Measurements from ENCODE around the gene GMCL1. TPM values are rescaled to one million over a fixed set of nuclear protein-coding genes. Genes with fewer than 3 reads are reported as not detected.

The GMCL1 gene
- total RNA-seq, 6 donors from 2014 or later = 11.9 to 23.1 (median 17.5) TPM

GRCh38 chr2:69815717-69816116, 13.7 kb upstream of the GMCL1 start:
- no peaks in the 10 kb centered on the region for H3K27me3 ChIP-seq
- ATAC-seq (ENCODE audit: low FRiP score in 2 of 2) (no peak), DNase-seq (no peak)
- WGBS, 2 donors = 75 to 92% methylated on average over 1 of the region's 1 CpG
- H3K9me3 ChIP-seq = no peaks in the 10 kb centered on the region
- no peak for TF ChIP-seq CTCF (IDR thresholded peaks at IDR 0.05)
- no peak for TF ChIP-seq EP300 (IDR thresholded peaks at IDR 0.05)
- no peak for TF ChIP-seq POLR2AphosphoS5 (IDR thresholded peaks at IDR 0.05)
- H3K4me3 ChIP-seq = no peak overlapping the region
- peaks cover 0 to 10% (median 3%) of the 10 kb centered on the region in 4 donors for H3K4me1 ChIP-seq
- H3K27ac ChIP-seq = no peak overlapping the region
- peaks cover 14 to 50% (median 26%) of the 10 kb centered on the region in 4 donors for H3K36me3 ChIP-seq

- ATAC-seq (ENCODE audit: low FRiP score in 2 of 2) (peak; percentile 77 to 89), DNase-seq (peak in 1 of 2 donors; percentile 75)
- peaks cover 0 to 10% (median 3%) of the 10 kb centered on the region in 4 donors for H3K4me1 ChIP-seq
- peaks cover 13 to 51% (median 36%) of the 10 kb centered on the region in 4 donors for H3K36me3 ChIP-seq
- no peak overlapping the region for H3K27ac ChIP-seq
- TF ChIP-seq POLR2AphosphoS5 (IDR thresholded peaks at IDR 0.05) (no peak), POLR2A (IDR thresholded peaks at IDR 0.05) (no peak), EP300 (IDR thresholded peaks at IDR 0.05) (no peak), CTCF (IDR thresholded peaks at IDR 0.05) (peak; percentile 83 to 96 (median 93))
- H3K9me3 ChIP-seq = no peaks in the 10 kb centered on the region
- WGBS, 2 donors = 17 to 22% methylated on average over 3 of the region's 3 CpGs
- H3K4me3 ChIP-seq = no peak overlapping the region
- H3K27me3 ChIP-seq = no peaks in the 10 kb centered on the region
These were observed 12.4 kb upstream of the GMCL1 start for GRCh38 chr2:69816923-69817542.

- H3K4me3 ChIP-seq = no peak overlapping the region
- TF ChIP-seq CTCF (IDR thresholded peaks at IDR 0.05) (no peak), POLR2AphosphoS5 (IDR thresholded peaks at IDR 0.05) (no peak), EP300 (IDR thresholded peaks at IDR 0.05) (no peak), POLR2A (IDR thresholded peaks at IDR 0.05) (no peak)
- WGBS, 2 donors = 72 to 82% methylated on average over 4 of the region's 4 CpGs
- ATAC-seq (ENCODE audit: low FRiP score in 2 of 2) = no peak
- H3K27me3 ChIP-seq = no peaks in the 10 kb centered on the region
- no peak overlapping the region for H3K27ac ChIP-seq
- H3K4me1 ChIP-seq = peaks cover 0 to 10% (median 3%) of the 10 kb centered on the region in 4 donors
- DNase-seq = no peak
- peaks cover 13 to 47% (median 32%) of the 10 kb centered on the region in 4 donors for H3K36me3 ChIP-seq
- no peaks in the 10 kb centered on the region for H3K9me3 ChIP-seq
These were observed 11.5 kb upstream of the GMCL1 start for GRCh38 chr2:69817729-69818501.

- H3K9me3 ChIP-seq = no peaks in the 10 kb centered on the region
- H3K4me3 ChIP-seq = no peak overlapping the region
- H3K27me3 ChIP-seq = no peaks in the 10 kb centered on the region
- H3K27ac ChIP-seq = no peak overlapping the region
- TF ChIP-seq POLR2AphosphoS5 (IDR thresholded peaks at IDR 0.05) = no peak
- TF ChIP-seq CTCF (IDR thresholded peaks at IDR 0.05) = no peak
- no peak for TF ChIP-seq EP300 (IDR thresholded peaks at IDR 0.05)
- no peak for TF ChIP-seq POLR2A (IDR thresholded peaks at IDR 0.05)
- DNase-seq (no peak), ATAC-seq (ENCODE audit: low FRiP score in 2 of 2) (no peak)
- H3K4me1 ChIP-seq = peaks cover 18 to 30% (median 24%) of the 10 kb centered on the region in 4 donors
- peaks cover 0 to 5% (median 0%) of the 10 kb centered on the region in 4 donors for H3K36me3 ChIP-seq
- 87 to 91% methylated on average over 9 of the region's 9 CpGs for WGBS, 2 donors
These were observed 1.5 kb upstream of the GMCL1 start for GRCh38 chr2:69827796-69828540.
